Endodermal cell (in vitro differentiated cells): ENCODE data around the gene BEND5. TPM values are rescaled to one million over a fixed set of nuclear protein-coding genes. Genes with fewer than 3 reads are reported as not detected.
A peak's percentile ranks its signal among the peaks of the same experiment; 100 is the strongest.

ENCODE experiments used
- DNase-seq: peaks from one replicate; pipeline ENCODE4 v3.0.0-alpha.2; 2017
- H3K27ac ChIP-seq: 2 replicates; pipeline ENCODE4 v1.5.1; 2013; ENCODE audit warnings: mild to moderate bottlenecking, low read depth, low read length, moderate library complexity
- H3K27me3 ChIP-seq: 2 replicates; pipeline ENCODE4 v1.6.1; 2013; ENCODE audit warnings: mild to moderate bottlenecking, low read length, moderate library complexity; ENCODE audit not compliant: insufficient read depth, control insufficient read depth, poor library complexity, severe bottlenecking
- H3K36me3 ChIP-seq: 2 replicates; pipeline ENCODE4 v1.7.0; 2013; ENCODE audit warnings: mild to moderate bottlenecking, low read length, moderate library complexity; ENCODE audit not compliant: control insufficient read depth, insufficient read depth
- H3K4me1 ChIP-seq: one replicate; pipeline ENCODE4 v1.7.0; 2013; ENCODE audit warnings: low read length; ENCODE audit not compliant: control insufficient read depth, insufficient read depth
- H3K4me3 ChIP-seq: 2 replicates; pipeline ENCODE4 v1.5.1; 2013; ENCODE audit warnings: mild to moderate bottlenecking, low read length, moderate library complexity
- H3K9ac ChIP-seq: 2 replicates; pipeline ENCODE4 v1.6.1; 2013; ENCODE audit warnings: mild to moderate bottlenecking, low read length, moderate library complexity; ENCODE audit not compliant: poor library complexity, severe bottlenecking; ENCODE audit errors: extremely low read depth
- H3K9me3 ChIP-seq: 2 replicates; pipeline ENCODE4 v1.6.1; 2013; ENCODE audit warnings: mild to moderate bottlenecking, low read length, moderate library complexity; ENCODE audit not compliant: control insufficient read depth
- H3K27ac Mint-ChIP-seq: 2 replicates; pipeline ENCODE4 v1.8.0; 2020; ENCODE audit warnings: mixed read lengths
- H3K27me3 Mint-ChIP-seq: 2 replicates; pipeline ENCODE4 v1.8.0; 2021; ENCODE audit warnings: mild to moderate bottlenecking, mixed read lengths; ENCODE audit not compliant: insufficient read depth
- H3K36me3 Mint-ChIP-seq: 2 replicates; pipeline ENCODE4 v1.8.0; 2020; ENCODE audit warnings: low read depth, mixed read lengths
- H3K4me1 Mint-ChIP-seq: 2 replicates; pipeline ENCODE4 v1.8.0; 2020; ENCODE audit warnings: mixed read lengths
- H3K4me3 Mint-ChIP-seq: 2 replicates; pipeline ENCODE4 v1.8.0; 2020; ENCODE audit warnings: mild to moderate bottlenecking, moderate library complexity, mixed read lengths
- H3K9me3 Mint-ChIP-seq: 2 replicates; pipeline ENCODE4 v1.8.0; 2020; ENCODE audit warnings: mild to moderate bottlenecking, mixed read lengths
- WGBS, 2 experiments: methylation state at CpG; one replicate each; pipeline versions ENCODE4 v1.1.5 to v1.1.7; 2013; ENCODE audit warnings: missing lambda C conversion rate in 2 of 2, mixed read lengths in 1 of 2; ENCODE audit not compliant: insufficient coverage in 1 of 2, insufficient read length in 1 of 2; 5-methylcytosine and 5-hydroxymethylcytosine counted together
- total RNA-seq, 2 donors: library from RNA; stranded (reverse); fragmentation: NEBNext Ultra II Directional in 1 of 2; extraction: Animal tissue kit (Norgen Biotek cat#: 25700) in 1 of 2; gene quantifications; 2 replicates in 1 of 2; 3 replicates in 1 of 2; pipeline ENCODE4 v1.2.1, GENCODE V29; 2021
- TF ChIP-seq, protein P1 (sequence below): fragments of 200-600 bp; sonication (generic); conservative IDR thresholded peaks from 2 replicates; pipeline ENCODE4 v1.5.0; 2021; ENCODE audit warnings: antibody characterized with exemption, mild to moderate bottlenecking

BEND5 gene
- total RNA-seq, 2 donors from 2014 or later, result 5.9 to 6.1 TPM

DNA sequence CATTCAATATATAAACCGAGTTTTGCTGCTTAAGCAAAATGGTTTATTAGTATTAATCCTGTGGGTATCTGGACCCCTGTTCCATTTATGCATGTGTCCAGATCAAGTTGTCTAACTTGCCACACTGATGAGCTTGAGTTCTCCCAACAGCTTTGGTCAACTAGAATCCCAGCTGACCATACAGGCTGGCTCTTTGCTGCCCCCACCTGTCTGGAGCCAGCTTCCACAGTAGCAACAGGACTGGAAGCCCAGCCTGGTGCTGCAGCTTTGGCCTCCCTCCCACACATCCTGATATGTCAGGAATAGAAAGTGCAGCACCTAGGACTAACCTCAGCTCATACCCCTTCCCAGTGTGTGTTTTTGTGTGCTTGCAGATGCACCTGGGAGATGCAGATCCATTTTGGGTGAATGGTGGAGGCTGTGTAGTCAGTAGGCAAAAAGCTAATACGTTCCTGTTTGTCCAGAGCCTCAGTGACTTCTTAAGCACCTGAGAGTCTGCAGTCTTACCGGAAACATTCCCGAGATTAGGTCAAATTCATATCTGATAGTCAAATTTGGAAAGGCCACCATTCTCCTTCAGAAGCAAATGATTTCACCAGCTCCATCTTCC is 40.9 kb upstream of the BEND5 start:
- H3K27ac Mint-ChIP-seq, result no peak overlapping the region
- no peaks in the 10 kb centered on the region for H3K9me3 Mint-ChIP-seq
- 66 to 84% methylated on average over 3 to 4 of the region's 4 CpGs for WGBS, 2 experiments
- no peaks in the 10 kb centered on the region for H3K4me1 ChIP-seq
- no peaks in the 10 kb centered on the region for H3K4me1 Mint-ChIP-seq
- peak; percentile 93 for DNase-seq
- TF ChIP-seq, protein P1, sequence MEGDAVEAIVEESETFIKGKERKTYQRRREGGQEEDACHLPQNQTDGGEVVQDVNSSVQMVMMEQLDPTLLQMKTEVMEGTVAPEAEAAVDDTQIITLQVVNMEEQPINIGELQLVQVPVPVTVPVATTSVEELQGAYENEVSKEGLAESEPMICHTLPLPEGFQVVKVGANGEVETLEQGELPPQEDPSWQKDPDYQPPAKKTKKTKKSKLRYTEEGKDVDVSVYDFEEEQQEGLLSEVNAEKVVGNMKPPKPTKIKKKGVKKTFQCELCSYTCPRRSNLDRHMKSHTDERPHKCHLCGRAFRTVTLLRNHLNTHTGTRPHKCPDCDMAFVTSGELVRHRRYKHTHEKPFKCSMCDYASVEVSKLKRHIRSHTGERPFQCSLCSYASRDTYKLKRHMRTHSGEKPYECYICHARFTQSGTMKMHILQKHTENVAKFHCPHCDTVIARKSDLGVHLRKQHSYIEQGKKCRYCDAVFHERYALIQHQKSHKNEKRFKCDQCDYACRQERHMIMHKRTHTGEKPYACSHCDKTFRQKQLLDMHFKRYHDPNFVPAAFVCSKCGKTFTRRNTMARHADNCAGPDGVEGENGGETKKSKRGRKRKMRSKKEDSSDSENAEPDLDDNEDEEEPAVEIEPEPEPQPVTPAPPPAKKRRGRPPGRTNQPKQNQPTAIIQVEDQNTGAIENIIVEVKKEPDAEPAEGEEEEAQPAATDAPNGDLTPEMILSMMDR, result peak; percentile 93
- H3K36me3 ChIP-seq, result no peaks in the 10 kb centered on the region
- no peaks in the 10 kb centered on the region for H3K9me3 ChIP-seq
- H3K27me3 Mint-ChIP-seq, result no peaks in the 10 kb centered on the region
- H3K4me3 Mint-ChIP-seq, result no peak overlapping the region
- H3K4me3 ChIP-seq, result no peak overlapping the region
- H3K9ac ChIP-seq, result no peak overlapping the region
- H3K27ac ChIP-seq, result no peak overlapping the region
- no peaks in the 10 kb centered on the region for H3K36me3 Mint-ChIP-seq
- no peaks in the 10 kb centered on the region for H3K27me3 ChIP-seq

GRCh38 chr1:48810740-48811139 is 34.0 kb upstream of the BEND5 start:
- Mint-ChIP-seq H3K4me1 (peaks cover 3% of the 10 kb centered on the region), H3K27me3 (no peaks in the 10 kb centered on the region), H3K9me3 (no peaks in the 10 kb centered on the region), H3K27ac (no peak overlapping the region), H3K4me3 (no peak overlapping the region), H3K36me3 (no peaks in the 10 kb centered on the region)
- no peaks in the 10 kb centered on the region for H3K4me1 ChIP-seq
- DNase-seq, result no peak
- H3K27me3 ChIP-seq, result no peaks in the 10 kb centered on the region
- WGBS, 2 experiments, result 87 to 90% methylated on average over 2 to 4 of the region's 4 CpGs
- no peak overlapping the region for H3K27ac ChIP-seq
- H3K36me3 ChIP-seq, result no peaks in the 10 kb centered on the region
- TF ChIP-seq, protein P1, result no peak
- no peaks in the 10 kb centered on the region for H3K9me3 ChIP-seq
- no peak overlapping the region for H3K4me3 ChIP-seq
- no peak overlapping the region for H3K9ac ChIP-seq

DNA sequence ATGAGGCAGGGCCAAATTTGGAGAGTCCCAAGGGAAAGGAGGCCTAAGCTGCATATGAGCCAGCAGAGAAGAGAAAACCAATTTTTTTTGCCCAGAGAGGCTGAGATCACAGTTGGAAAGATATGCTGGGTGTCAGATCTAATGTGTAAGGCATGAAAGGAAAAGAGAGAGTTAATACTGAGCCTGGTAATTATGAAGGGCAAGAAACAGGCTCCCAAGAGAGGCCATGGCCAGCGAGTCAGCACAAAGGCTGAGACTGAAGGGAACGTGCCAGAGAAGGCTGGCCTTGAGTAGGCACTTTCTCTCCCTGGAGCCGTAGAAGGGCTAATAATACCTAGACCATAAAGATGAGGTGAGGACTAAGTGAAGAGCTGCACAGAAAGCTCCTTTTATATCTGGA is 31.8 kb upstream of the BEND5 start:
- Histone ChIP-seq H3K4me3 (no peak overlapping the region), H3K4me1 (no peaks in the 10 kb centered on the region), H3K9ac (no peak overlapping the region), H3K9me3 (no peaks in the 10 kb centered on the region), H3K27ac (no peak overlapping the region), H3K36me3 (no peaks in the 10 kb centered on the region), H3K27me3 (no peaks in the 10 kb centered on the region)
- WGBS, 2 experiments, result 84 to 100% methylated on average over 2 to 3 of the region's 3 CpGs
- no peak for DNase-seq
- no peak overlapping the region for H3K4me3 Mint-ChIP-seq
- TF ChIP-seq, protein P1, result no peak
- H3K27ac Mint-ChIP-seq, result no peak overlapping the region
- no peaks in the 10 kb centered on the region for H3K27me3 Mint-ChIP-seq
- no peaks in the 10 kb centered on the region for H3K9me3 Mint-ChIP-seq
- H3K4me1 Mint-ChIP-seq, result peaks cover 3% of the 10 kb centered on the region
- no peaks in the 10 kb centered on the region for H3K36me3 Mint-ChIP-seq
